ENCODE measurements around the gene SLC26A11. TPM values are rescaled to one million over a fixed set of nuclear protein-coding genes. Genes with fewer than 3 reads are reported as not detected.
"Not testable (repeated sequence)": the region's sequence is repeated elsewhere in the genome, so short reads cannot be mapped to it uniquely, and the experiment has no call there.

SLC26A11 gene
- total RNA-seq, 1 donor from 2014 or later: 7.2 TPM

- ATAC-seq: no peak
Observed at GRCh38 chr17:80245566-80246265, 25.5 kb downstream of the SLC26A11 start.

- ATAC-seq: peak; percentile 4
Observed at GRCh38 chr17:80246266-80246681, 26.0 kb downstream of the SLC26A11 start.

- no peak for ATAC-seq
Observed at GRCh38 chr17:80246726-80247125, 26.5 kb downstream of the SLC26A11 start.

- no peak for ATAC-seq
Observed at GRCh38 chr17:80247561-80247960, 27.3 kb downstream of the SLC26A11 start.

GRCh38 chr17:80248001-80248893 lies 28.0 kb downstream of the SLC26A11 start:
- no peak for ATAC-seq

- ATAC-seq: no peak
Observed at GRCh38 chr17:80248894-80249710, 28.9 kb downstream of the SLC26A11 start.

GRCh38 chr17:80251966-80252365 lies 31.7 kb downstream of the SLC26A11 start:
- ATAC-seq: no peak

GRCh38 chr17:80252871-80253270 lies 32.6 kb downstream of the SLC26A11 start:
- peak; percentile 79 for ATAC-seq

- no peak for ATAC-seq
Observed at GRCh38 chr17:80253631-80254395, 33.6 kb downstream of the SLC26A11 start.

GRCh38 chr17:80254396-80255251 lies 34.4 kb downstream of the SLC26A11 start:
- peak; percentile 86 for ATAC-seq

GRCh38 chr17:80256034-80256350 lies 35.8 kb downstream of the SLC26A11 start:
- ATAC-seq: no peak

- no peak for ATAC-seq
Observed at GRCh38 chr17:80257716-80258213, 37.5 kb downstream of the SLC26A11 start.

- ATAC-seq: not testable (repeated sequence)
Observed at GRCh38 chr17:80258296-80258695, 38.1 kb downstream of the SLC26A11 start.

- no peak for ATAC-seq
Observed at GRCh38 chr17:80259457-80260068, 39.3 kb downstream of the SLC26A11 start.

- ATAC-seq: peak; percentile 62
Observed at GRCh38 chr17:80260069-80260535, 39.9 kb downstream of the SLC26A11 start.

GRCh38 chr17:80260791-80261158 lies 40.5 kb downstream of the SLC26A11 start, which contains the start of gene RNF213:
RNF213 (plus strand) TSS chr17:80260852; CDS start chr17:80263682, 2,830 bp downstream.
- ATAC-seq: peak; percentile 57

GRCh38 chr17:80261159-80261894 lies 41.1 kb downstream of the SLC26A11 start:
- ATAC-seq: peak; percentile 22

- no peak for ATAC-seq
Observed at GRCh38 chr17:80261895-80262279, 41.7 kb downstream of the SLC26A11 start.

- no peak for ATAC-seq
Observed at GRCh38 chr17:80262291-80262690, 42.1 kb downstream of the SLC26A11 start.
